Measurements from ENCODE around the gene HTR3D.
"Not testable (repeated sequence)": the region's sequence is repeated elsewhere in the genome, so short reads cannot be mapped to it uniquely, and the experiment has no call there.

HTR3D gene

GRCh38 chr3:184016169-184016570, 15.4 kb upstream of the HTR3D start:
- no peak for DNase-seq

GRCh38 chr3:184016811-184017671, 14.5 kb upstream of the HTR3D start:
- DNase-seq: peak; percentile 29

GRCh38 chr3:184017672-184018423, 13.7 kb upstream of the HTR3D start, which contains the start of gene ABCC5:
Gene ABCC5 (minus strand): TSS chr3:184017884. CDS start chr3:184014392, 3,492 bp downstream.
- peak; percentile 81 for DNase-seq

GRCh38 chr3:184018424-184018973, 13.0 kb upstream of the HTR3D start:
- no peak for DNase-seq

GRCh38 chr3:184022323-184022722, 9.2 kb upstream of the HTR3D start:
- DNase-seq: no peak

- not testable (repeated sequence) for DNase-seq
These were observed 6.3 kb upstream of the HTR3D start for GRCh38 chr3:184025256-184025655.

- not testable (repeated sequence) for DNase-seq
These were observed 3.2 kb upstream of the HTR3D start for GRCh38 chr3:184028275-184028890.

GRCh38 chr3:184029443-184029842, 2.1 kb upstream of the HTR3D start:
- no peak for DNase-seq

- DNase-seq: no peak
These were observed 1.0 kb upstream of the HTR3D start for GRCh38 chr3:184030536-184030935.

GRCh38 chr3:184037816-184038215, 6.3 kb downstream of the HTR3D start:
- no peak for DNase-seq

- DNase-seq: not testable (repeated sequence)
These were observed 6.8 kb downstream of the HTR3D start for GRCh38 chr3:184038307-184038706.

GRCh38 chr3:184039414-184039813, 7.9 kb downstream of the HTR3D start:
- no peak for DNase-seq

- no peak for DNase-seq
These were observed 8.5 kb downstream of the HTR3D start for GRCh38 chr3:184040010-184040409.

GRCh38 chr3:184042617-184043016, 11.1 kb downstream of the HTR3D start:
- no peak for DNase-seq

- no peak for DNase-seq
These were observed 14.5 kb downstream of the HTR3D start for GRCh38 chr3:184045995-184046394.

- peak; percentile 0 for DNase-seq
These were observed 18.8 kb downstream of the HTR3D start for GRCh38 chr3:184050217-184050847.

GRCh38 chr3:184052767-184053166, 21.2 kb downstream of the HTR3D start, which contains the start of gene HTR3C:
Gene HTR3C (plus strand): TSS chr3:184053047. CDS start chr3:184053081, 34 bp downstream.
- DNase-seq: no peak

- no peak for DNase-seq
These were observed 26.5 kb downstream of the HTR3D start for GRCh38 chr3:184058029-184058428.

- no peak for DNase-seq
These were observed 27.9 kb downstream of the HTR3D start for GRCh38 chr3:184059424-184059823.

- no peak for DNase-seq
These were observed 31.1 kb downstream of the HTR3D start for GRCh38 chr3:184062637-184063036.

- no peak for DNase-seq
These were observed 34.7 kb downstream of the HTR3D start for GRCh38 chr3:184066211-184066610.

- DNase-seq: no peak
These were observed 36.1 kb downstream of the HTR3D start for GRCh38 chr3:184067573-184068055.
